Dendritic cell treated with granulocyte-macrophage colony-stimulating factor and Interleukin-4, amounts not matched to agents 40 ng/mL and 50 ng/mL, for 4 days (primary cell): ENCODE data around the gene G0S2.
A peak's percentile ranks its signal among the peaks of the same experiment; 100 is the strongest.

ENCODE experiments used
- H3K27ac Mint-ChIP-seq: one replicate; pipeline ENCODE4 v1.8.0; 2022; ENCODE audit warnings: mild to moderate bottlenecking, mixed read lengths
- H3K27me3 Mint-ChIP-seq: one replicate; pipeline ENCODE4 v1.8.0; 2022; ENCODE audit warnings: mild to moderate bottlenecking, mixed read lengths
- H3K36me3 Mint-ChIP-seq: one replicate; pipeline ENCODE4 v1.8.0; 2022; ENCODE audit warnings: low read depth, mixed read lengths
- H3K4me1 Mint-ChIP-seq: one replicate; pipeline ENCODE4 v1.8.0; 2022; ENCODE audit warnings: low read depth, mixed read lengths
- H3K4me3 Mint-ChIP-seq: one replicate; pipeline ENCODE4 v1.8.0; 2022; ENCODE audit warnings: mild to moderate bottlenecking, moderate library complexity, mixed read lengths
- H3K9me3 Mint-ChIP-seq: one replicate; pipeline ENCODE4 v1.8.0; 2022; ENCODE audit warnings: mixed read lengths
- intact Hi-C: fragments of 100-400 bp; cut with micrococcal nuclease; formaldehyde crosslinking; loops from one replicate; pipeline ENCODE4 v1.15.0; 2022

The G0S2 gene

GRCh38 chr1:209704584-209704983, 29.4 kb downstream of the G0S2 start, which contains the start of gene HSD11B1:
TSS of gene HSD11B1 (plus strand) at chr1:209704846. CDS start at chr1:209704943, 97 bp downstream.
- Mint-ChIP-seq H3K27ac (peak within 1 kb of the TSS; percentile 57), H3K36me3 (peaks cover 23% of the 10 kb centered on the region), H3K4me1 (peaks cover 83% of the 10 kb centered on the region), H3K4me3 (peak within 1 kb of the TSS; percentile 20), H3K27me3 (no peaks in the 10 kb centered on the region), H3K9me3 (peaks cover 15% of the 10 kb centered on the region)
- intact Hi-C loops, result no loop called here

GRCh38 chr1:209705033-209705598, 29.9 kb downstream of the G0S2 start:
- H3K27me3 Mint-ChIP-seq, result no peaks in the 10 kb centered on the region
- peak overlapping the region; percentile 57 for H3K27ac Mint-ChIP-seq
- H3K4me3 Mint-ChIP-seq, result peak overlapping the region; percentile 20
- peaks cover 15% of the 10 kb centered on the region for H3K9me3 Mint-ChIP-seq
- H3K4me1 Mint-ChIP-seq, result peaks cover 84% of the 10 kb centered on the region
- peaks cover 23% of the 10 kb centered on the region for H3K36me3 Mint-ChIP-seq
- intact Hi-C loops, result no loop called here

GRCh38 chr1:209706622-209707021, 31.4 kb downstream of the G0S2 start:
- H3K4me3 Mint-ChIP-seq, result no peak overlapping the region
- H3K4me1 Mint-ChIP-seq, result peaks cover 77% of the 10 kb centered on the region
- intact Hi-C loops, result no loop called here
- no peaks in the 10 kb centered on the region for H3K27me3 Mint-ChIP-seq
- peaks cover 4% of the 10 kb centered on the region for H3K9me3 Mint-ChIP-seq
- peaks cover 20% of the 10 kb centered on the region for H3K36me3 Mint-ChIP-seq
- no peak overlapping the region for H3K27ac Mint-ChIP-seq

- Mint-ChIP-seq H3K27ac (peak overlapping the region; percentile 12), H3K27me3 (no peaks in the 10 kb centered on the region), H3K36me3 (peaks cover 16% of the 10 kb centered on the region), H3K9me3 (no peaks in the 10 kb centered on the region), H3K4me3 (no peak overlapping the region), H3K4me1 (peaks cover 74% of the 10 kb centered on the region)
- intact Hi-C loops, result no loop called here
Observed at GRCh38 chr1:209707308-209707707, 32.1 kb downstream of the G0S2 start.

- intact Hi-C loops, result no loop called here
- Mint-ChIP-seq H3K4me3 (no peak overlapping the region), H3K4me1 (peaks cover 73% of the 10 kb centered on the region), H3K27me3 (no peaks in the 10 kb centered on the region), H3K9me3 (no peaks in the 10 kb centered on the region), H3K27ac (no peak overlapping the region), H3K36me3 (peaks cover 16% of the 10 kb centered on the region)
Observed at GRCh38 chr1:209708297-209708696, 33.1 kb downstream of the G0S2 start.

- Mint-ChIP-seq H3K4me1 (peaks cover 61% of the 10 kb centered on the region), H3K36me3 (peaks cover 16% of the 10 kb centered on the region), H3K27ac (no peak overlapping the region), H3K4me3 (no peak overlapping the region), H3K27me3 (no peaks in the 10 kb centered on the region), H3K9me3 (no peaks in the 10 kb centered on the region)
- intact Hi-C loops, result no loop called here
Observed at GRCh38 chr1:209710093-209710492, 34.9 kb downstream of the G0S2 start.

- intact Hi-C loops, result no loop called here
- no peak overlapping the region for H3K27ac Mint-ChIP-seq
- H3K36me3 Mint-ChIP-seq, result peaks cover 16% of the 10 kb centered on the region
- peaks cover 60% of the 10 kb centered on the region for H3K4me1 Mint-ChIP-seq
- no peak overlapping the region for H3K4me3 Mint-ChIP-seq
- no peaks in the 10 kb centered on the region for H3K9me3 Mint-ChIP-seq
- H3K27me3 Mint-ChIP-seq, result no peaks in the 10 kb centered on the region
Observed at GRCh38 chr1:209710847-209711246, 35.6 kb downstream of the G0S2 start.

GRCh38 chr1:209714338-209714737, 39.1 kb downstream of the G0S2 start:
- no peaks in the 10 kb centered on the region for H3K36me3 Mint-ChIP-seq
- H3K4me3 Mint-ChIP-seq, result no peak overlapping the region
- intact Hi-C loops, result no loop called here
- H3K9me3 Mint-ChIP-seq, result peaks cover 4% of the 10 kb centered on the region
- H3K27ac Mint-ChIP-seq, result no peak overlapping the region
- no peaks in the 10 kb centered on the region for H3K27me3 Mint-ChIP-seq
- peaks cover 46% of the 10 kb centered on the region for H3K4me1 Mint-ChIP-seq

GRCh38 chr1:209715314-209715713, 40.1 kb downstream of the G0S2 start:
- peaks cover 8% of the 10 kb centered on the region for H3K9me3 Mint-ChIP-seq
- no peaks in the 10 kb centered on the region for H3K36me3 Mint-ChIP-seq
- intact Hi-C loops, result no loop called here
- no peaks in the 10 kb centered on the region for H3K27me3 Mint-ChIP-seq
- H3K27ac Mint-ChIP-seq, result no peak overlapping the region
- peaks cover 39% of the 10 kb centered on the region for H3K4me1 Mint-ChIP-seq
- H3K4me3 Mint-ChIP-seq, result no peak overlapping the region

GRCh38 chr1:209717818-209718217, 42.6 kb downstream of the G0S2 start:
- intact Hi-C loops, result no loop called here
- peaks cover 8% of the 10 kb centered on the region for H3K9me3 Mint-ChIP-seq
- peaks cover 54% of the 10 kb centered on the region for H3K4me1 Mint-ChIP-seq
- peak overlapping the region; percentile 6 for H3K27ac Mint-ChIP-seq
- H3K27me3 Mint-ChIP-seq, result no peaks in the 10 kb centered on the region
- peaks cover 6% of the 10 kb centered on the region for H3K36me3 Mint-ChIP-seq
- no peak overlapping the region for H3K4me3 Mint-ChIP-seq

GRCh38 chr1:209720326-209720725, 45.1 kb downstream of the G0S2 start:
- Mint-ChIP-seq H3K27ac (peak overlapping the region; percentile 63), H3K27me3 (peaks cover 4% of the 10 kb centered on the region), H3K9me3 (peaks cover 8% of the 10 kb centered on the region), H3K36me3 (peaks cover 8% of the 10 kb centered on the region), H3K4me3 (no peak overlapping the region), H3K4me1 (peaks cover 62% of the 10 kb centered on the region)
- intact Hi-C loops, result no loop called here

- Mint-ChIP-seq H3K27ac (peak overlapping the region; percentile 63), H3K4me3 (no peak overlapping the region), H3K36me3 (peaks cover 12% of the 10 kb centered on the region), H3K27me3 (peaks cover 4% of the 10 kb centered on the region), H3K9me3 (peaks cover 8% of the 10 kb centered on the region), H3K4me1 (peaks cover 61% of the 10 kb centered on the region)
- intact Hi-C loops, result no loop called here
Observed at GRCh38 chr1:209720826-209721225, 45.6 kb downstream of the G0S2 start.

- H3K36me3 Mint-ChIP-seq, result peaks cover 12% of the 10 kb centered on the region
- H3K4me1 Mint-ChIP-seq, result peaks cover 56% of the 10 kb centered on the region
- peak overlapping the region; percentile 63 for H3K27ac Mint-ChIP-seq
Observed at GRCh38 chr1:209721323-209721722, 46.1 kb downstream of the G0S2 start.

GRCh38 chr1:209723265-209723664, 48.1 kb downstream of the G0S2 start:
- peaks cover 8% of the 10 kb centered on the region for H3K9me3 Mint-ChIP-seq
- no peak overlapping the region for H3K4me3 Mint-ChIP-seq
- peaks cover 16% of the 10 kb centered on the region for H3K36me3 Mint-ChIP-seq
- H3K27me3 Mint-ChIP-seq, result peaks cover 4% of the 10 kb centered on the region
- intact Hi-C loops, result no loop called here
- no peak overlapping the region for H3K27ac Mint-ChIP-seq
- peaks cover 57% of the 10 kb centered on the region for H3K4me1 Mint-ChIP-seq

More at GRCh38 chr1:209721323-209721722, 46.1 kb downstream of the G0S2 start:
- intact Hi-C loops, result no loop called here
- Mint-ChIP-seq H3K27me3 (peaks cover 4% of the 10 kb centered on the region), H3K4me3 (no peak overlapping the region), H3K9me3 (peaks cover 8% of the 10 kb centered on the region)
